A549 (cell line): ENCODE results near the gene GZMM. TPM values are rescaled to one million over a fixed set of nuclear protein-coding genes. Genes with fewer than 3 reads are reported as not detected.

Source experiments
- ATAC-seq, 2 experiments: fragments of 200-7000 bp in 1 of 2; fragments of >200 bp in 1 of 2; cut with Nextera tagmentation in 1 of 2; cut with Tn5 transposase in 1 of 2; 3 replicates each; pipeline versions ENCODE4 v1.8.0 to v1.9.1; 2018 to 2020; ENCODE audit warnings: mild to moderate bottlenecking in 1 of 2, moderate library complexity in 1 of 2
- CTCF ChIA-PET: fragments of 300-600 bp; sonication (Branson Sonifier 250); formaldehyde crosslinking; extraction: SDS; loops from one replicate; lab custom pipeline; 2021; ENCODE audit warnings: antibody characterized with exemption, inconsistent platforms; lab: Yijun Ruan, JAX
- POLR2A ChIA-PET: fragments of 350-600 bp; formaldehyde crosslinking; extraction: SDS; loops from one replicate; lab custom pipeline; 2021; ENCODE audit warnings: antibody characterized with exemption, inconsistent platforms; lab: Yijun Ruan, JAX
- DNase-seq, 2 experiments: peaks; one replicate each; pipeline versions ENCODE4 v3.0.0 to v3.0.0-alpha.2; 2011 to 2016; ENCODE audit warnings: low read depth in 1 of 2, low spot score in 1 of 2
- FAIRE-seq: peaks from 2 replicates; lab custom pipeline; 2011; peaks lifted over from hg19 to GRCh38; lab: Jason Lieb, UNC
- H3K27ac ChIP-seq, 2 experiments: fragments of >200 bp; sonication (Bioruptor Twin); formaldehyde crosslinking; 3 replicates each; pipeline ENCODE4 v1.5.1; 2016 to 2017
- H3K4me1 ChIP-seq: fragments of >200 bp; sonication (Bioruptor Twin); formaldehyde crosslinking; 3 replicates; pipeline ENCODE4 v1.6.1; 2016
- H3K4me2 ChIP-seq: fragments of >200 bp; sonication (Bioruptor Twin); formaldehyde crosslinking; 3 replicates; pipeline ENCODE4 v1.6.1; 2016
- H3K4me3 ChIP-seq: fragments of >200 bp; sonication (Bioruptor Twin); formaldehyde crosslinking; 3 replicates; pipeline ENCODE4 v1.5.1; 2016
- H3K9me3 ChIP-seq: fragments of >200 bp; sonication (Bioruptor Twin); formaldehyde crosslinking; 3 replicates; pipeline ENCODE4 v1.6.1; 2016
- BCL3 ChIP-seq: fragments of >200 bp; sonication (Bioruptor Twin); formaldehyde crosslinking; IDR thresholded peaks from 3 replicates; pipeline ENCODE4 v1.6.1; 2016
- BHLHE40 ChIP-seq: IDR thresholded peaks from 2 replicates; pipeline ENCODE4 v1.6.1; 2012; ENCODE audit warnings: low read depth, low read length, inconsistent platforms
- CBX2 ChIP-seq: fragments of 200-600 bp; sonication (generic); IDR thresholded peaks from 2 replicates; pipeline ENCODE4 v1.6.1; 2016; ENCODE audit warnings: low read depth, mild to moderate bottlenecking, borderline replicate concordance
- CHD2 ChIP-seq: fragments of 150-350 bp; IDR thresholded peaks from 2 replicates; pipeline ENCODE4 v1.6.1; 2014; ENCODE audit warnings: low read length; ENCODE audit not compliant: partially characterized antibody
- E2F6 ChIP-seq: IDR thresholded peaks from 2 replicates; pipeline ENCODE4 v1.6.1; 2012; ENCODE audit warnings: low read depth, borderline replicate concordance
- EHMT2 ChIP-seq: fragments of 200-600 bp; sonication (generic); IDR thresholded peaks from 2 replicates; pipeline ENCODE4 v1.6.1; 2016; ENCODE audit warnings: antibody characterized with exemption, low read depth, mild to moderate bottlenecking, moderate library complexity
- FOSL2 ChIP-seq, 2 experiments: fragments of 450-650 bp in 1 of 2; fragments of >200 bp in 1 of 2; sonication (Bioruptor Twin) in 1 of 2; formaldehyde crosslinking; IDR thresholded peaks; 2 replicates each; pipeline versions ENCODE4 v1.5.0 to v1.6.1; 2016 to 2020; ENCODE audit warnings: mild to moderate bottlenecking in 1 of 2, moderate library complexity in 1 of 2
- GATA3 ChIP-seq: IDR thresholded peaks from 2 replicates; pipeline ENCODE4 v1.6.1; 2012; ENCODE audit warnings: borderline replicate concordance
- HDAC2 ChIP-seq: fragments of 200-600 bp; sonication (generic); IDR thresholded peaks from 2 replicates; pipeline ENCODE4 v1.6.1; 2016
- HEYL ChIP-seq: fragments of 250-450 bp; sonication (Bioruptor Pico); IDR thresholded peaks from 2 replicates; pipeline ENCODE4 v1.8.0; 2021; ENCODE audit warnings: mild to moderate bottlenecking, moderate library complexity
- HOXB13 ChIP-seq: fragments of 250-450 bp; sonication (Bioruptor Pico); IDR thresholded peaks from 2 replicates; pipeline ENCODE4 v1.5.0; 2020; ENCODE audit warnings: low read depth, mild to moderate bottlenecking, moderate library complexity
- HOXB5 ChIP-seq: fragments of 250-450 bp; sonication (Bioruptor Pico); IDR thresholded peaks from 2 replicates; pipeline ENCODE4 v1.5.0; 2020; ENCODE audit warnings: mild to moderate bottlenecking, moderate library complexity
- MAX ChIP-seq: IDR thresholded peaks from 2 replicates; pipeline ENCODE4 v1.6.1; 2012
- MYC ChIP-seq: IDR thresholded peaks from 2 replicates; pipeline ENCODE4 v1.6.1; 2012; ENCODE audit warnings: mild to moderate bottlenecking, inconsistent platforms, low read length, improper control_type of control experiment, borderline replicate concordance
- NPAS2 ChIP-seq: fragments of 250-450 bp; sonication (Bioruptor Pico); IDR thresholded peaks from 2 replicates; pipeline ENCODE4 v1.8.0; 2022; ENCODE audit warnings: mild to moderate bottlenecking, moderate library complexity, borderline replicate concordance
- POLR2A ChIP-seq: IDR thresholded peaks from 2 replicates; pipeline ENCODE4 v1.6.1; 2012; ENCODE audit warnings: mild to moderate bottlenecking, low read length
- RAD21 ChIP-seq, 2 experiments: fragments of >200 bp in 1 of 2; sonication (Bioruptor Twin) in 1 of 2; formaldehyde crosslinking in 1 of 2; IDR thresholded peaks in 1 of 2; conservative IDR thresholded peaks in 1 of 2; 2 replicates in 1 of 2; 3 replicates in 1 of 2; pipeline ENCODE4 v1.6.1; 2012 to 2018; ENCODE audit warnings: inconsistent platforms in 1 of 2
- RCOR1 ChIP-seq: fragments of 150-350 bp; IDR thresholded peaks from 2 replicates; pipeline ENCODE4 v1.6.1; 2014; ENCODE audit warnings: antibody characterized with exemption, low read length, low read depth
- RFX5 ChIP-seq: fragments of 450-650 bp; IDR thresholded peaks from 2 replicates; pipeline ENCODE4 v1.7.1; 2014; ENCODE audit warnings: antibody characterized with exemption, mild to moderate bottlenecking, moderate library complexity
- SREBF2 ChIP-seq: fragments of 450-650 bp; IDR thresholded peaks from 2 replicates; pipeline ENCODE4 v1.6.1; 2014; ENCODE audit warnings: mild to moderate bottlenecking, moderate library complexity
- TFCP2L1 ChIP-seq: fragments of 250-450 bp; sonication (Bioruptor Pico); IDR thresholded peaks from 2 replicates; pipeline ENCODE4 v1.5.0; 2021; ENCODE audit warnings: mild to moderate bottlenecking
- TP53 ChIP-seq: fragments of 250-450 bp; sonication (Bioruptor Pico); IDR thresholded peaks from 2 replicates; pipeline ENCODE4 v1.5.0; 2021; ENCODE audit warnings: mild to moderate bottlenecking, moderate library complexity
- ZFP36 ChIP-seq: fragments of 450-650 bp; IDR thresholded peaks from 2 replicates; pipeline ENCODE4 v1.6.1; 2014; ENCODE audit warnings: borderline replicate concordance; ENCODE audit not compliant: partially characterized antibody
- ZNF302 ChIP-seq: fragments of 250-450 bp; sonication (Bioruptor Pico); IDR thresholded peaks from 2 replicates; pipeline ENCODE4 v1.9.0; 2021; ENCODE audit warnings: inconsistent platforms, mild to moderate bottlenecking, moderate library complexity
- ZSCAN20 ChIP-seq: fragments of 250-450 bp; sonication (Bioruptor Pico); IDR thresholded peaks from 2 replicates; pipeline ENCODE4 v1.8.0; 2022; ENCODE audit warnings: mild to moderate bottlenecking, moderate library complexity
- WGBS: methylation state at CpG from one replicate; pipeline ENCODE4 v1.1.6; 2017; ENCODE audit errors: missing lambda C conversion rate; 5-methylcytosine and 5-hydroxymethylcytosine counted together
- polyA plus RNA-seq, 4 experiments: library from polyadenylated mRNA; depleted of rRNA in 3 of 4; stranded (reverse); fragments of >200 nt; fragmentation: RNase III in 1 of 4; extraction: RNeasy Plus Mini Kit Qiagen cat#74134 plus additional on column Dnase treatment in 1 of 4; gene quantifications; 2 replicates in 3 of 4; 3 replicates in 1 of 4; pipeline ENCODE4 v1.2.3, GENCODE V29; 2011 to 2017
- TF ChIP-seq, protein P1 (sequence below): fragments of 450-650 bp; IDR thresholded peaks from 2 replicates; pipeline ENCODE4 v1.6.1; 2014; ENCODE audit warnings: antibody characterized with exemption

The GZMM gene
- polyA plus RNA-seq, 2 of the 4 experiments (the other 2 are of a cell fraction) = not detected

DNA sequence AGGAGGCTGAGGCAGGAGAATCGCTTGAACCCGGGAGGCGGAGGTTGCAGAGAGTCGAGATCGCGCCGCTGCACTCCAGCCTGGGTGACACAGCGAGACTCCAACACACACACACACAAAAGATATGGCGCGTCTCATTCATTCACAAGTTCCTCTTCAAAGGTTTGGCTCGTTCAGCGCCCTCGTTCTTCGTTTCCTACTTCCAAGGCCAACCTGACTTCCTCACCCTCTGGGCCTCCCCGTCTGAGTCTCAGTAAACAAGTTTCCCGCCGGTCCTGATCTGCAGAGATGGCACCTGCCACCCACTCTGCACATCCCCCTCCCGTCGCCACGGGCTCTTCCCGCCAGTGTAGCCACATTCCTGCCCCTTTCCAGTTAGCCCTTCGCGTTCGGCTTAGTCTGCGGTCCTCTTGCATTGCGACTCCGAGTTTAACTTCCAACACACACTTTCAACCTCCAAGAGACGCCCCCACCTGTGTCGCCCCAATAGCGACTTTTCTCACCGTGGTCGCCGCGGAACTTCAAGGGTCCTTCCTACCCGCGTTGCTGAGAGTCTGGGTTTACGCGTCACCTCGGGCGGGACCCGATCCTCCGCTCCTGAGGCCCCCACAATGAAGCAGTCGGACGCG is 27.2 kb downstream of the GZMM start:
- H3K4me3 ChIP-seq = peak overlapping the region; percentile 48
- H3K9me3 ChIP-seq = no peaks in the 10 kb centered on the region
- peak overlapping the region; percentile 65 for H3K4me2 ChIP-seq
- ATAC-seq (peak; percentile 18 to 43; a peak in 3 of 6 replicates), FAIRE-seq (no peak), DNase-seq (peak in 1 of 2 experiments; percentile 76)
- H3K27ac ChIP-seq = peak overlapping the region; percentile 89 to 96
- ChIA-PET CTCF (interaction anchor here (1.1 kb wide), 1 partner anchor 39 kb away, joined by 6 read pairs; no protein-coding TSS in a partner anchor), POLR2A (interaction anchor here (0.9 to 2.2 kb wide), 5 partner anchors 15 to 182 kb away, joined by 3 to 16 read pairs (median 6); partner anchors contain the start of genes CDC34, FSTL3 and RNF126)
- H3K4me1 ChIP-seq = peaks cover 19% of the 10 kb centered on the region
- WGBS = under 1% methylated on average over 28 of the region's 45 CpGs
- TF ChIP-seq HDAC2 (no peak), MAX (peak; percentile 70), E2F6 (peak; percentile 77), ZFP36 (no peak)

DNA sequence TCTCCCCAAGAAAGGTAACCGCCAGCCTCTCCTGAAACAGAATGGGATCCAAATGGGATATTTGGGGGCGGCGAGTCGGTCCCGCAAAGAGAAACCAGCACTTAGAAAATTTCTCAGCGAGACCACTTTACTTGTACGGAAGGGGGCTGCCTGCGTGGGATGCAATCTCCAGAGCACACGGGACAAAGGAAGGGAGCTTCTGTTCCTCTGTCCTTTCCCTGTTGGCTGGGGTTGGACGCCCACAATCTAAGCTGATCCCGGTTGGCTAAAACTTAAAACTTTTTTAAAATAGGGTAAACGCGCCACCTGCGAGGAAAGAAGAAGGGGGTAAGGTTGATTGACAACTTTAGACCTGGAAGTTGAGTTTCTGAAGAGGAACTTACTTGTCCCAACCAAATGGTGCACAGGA is 27.7 kb downstream of the GZMM start:
- Histone ChIP-seq H3K27ac (peak overlapping the region; percentile 89 to 96), H3K9me3 (no peaks in the 10 kb centered on the region), H3K4me3 (peak overlapping the region; percentile 48), H3K4me2 (peak overlapping the region; percentile 65), H3K4me1 (peaks cover 24% of the 10 kb centered on the region)
- CTCF ChIA-PET = interaction anchor here (1.1 kb wide), 1 partner anchor 39 kb away, joined by 6 read pairs; no protein-coding TSS in a partner anchor
- DNase-seq (peak in 1 of 2 experiments; percentile 64), ATAC-seq (peak in 1 of 2 experiments; percentile 45; a peak in 3 of 6 replicates), FAIRE-seq (no peak)
- WGBS = under 1% methylated on average over 9 of the region's 14 CpGs
- TF ChIP-seq EHMT2 = no peak
- TF ChIP-seq SREBF2 = no peak
- no peak for TF ChIP-seq ZSCAN20 (CRISPR knock-in tag)
- TF ChIP-seq HEYL (CRISPR knock-in tag) = no peak
- no peak for TF ChIP-seq E2F6
- TF ChIP-seq RFX5 = no peak
- TF ChIP-seq TFCP2L1 (CRISPR knock-in tag) = no peak
- TF ChIP-seq ZNF302 = no peak
- no peak for TF ChIP-seq ZFP36
- TF ChIP-seq HOXB5 (CRISPR knock-in tag) = no peak
- TF ChIP-seq, protein P1, sequence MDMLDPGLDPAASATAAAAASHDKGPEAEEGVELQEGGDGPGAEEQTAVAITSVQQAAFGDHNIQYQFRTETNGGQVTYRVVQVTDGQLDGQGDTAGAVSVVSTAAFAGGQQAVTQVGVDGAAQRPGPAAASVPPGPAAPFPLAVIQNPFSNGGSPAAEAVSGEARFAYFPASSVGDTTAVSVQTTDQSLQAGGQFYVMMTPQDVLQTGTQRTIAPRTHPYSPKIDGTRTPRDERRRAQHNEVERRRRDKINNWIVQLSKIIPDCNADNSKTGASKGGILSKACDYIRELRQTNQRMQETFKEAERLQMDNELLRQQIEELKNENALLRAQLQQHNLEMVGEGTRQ = no peak
- no peak for TF ChIP-seq GATA3
- no peak for TF ChIP-seq FOSL2 (IDR thresholded peaks at IDR 0.05)
- no peak for TF ChIP-seq FOSL2 (CRISPR knock-in tag; IDR thresholded peaks at IDR 0.05)
- no peak for TF ChIP-seq RCOR1
- POLR2A ChIA-PET = interaction anchor here (0.6 to 2.2 kb wide), 7 partner anchors 15 to 181 kb away, joined by 3 to 16 read pairs (median 4); partner anchors contain the start of genes CDC34, FSTL3 and RNF126

- H3K4me3 ChIP-seq = peak within 1 kb of the TSS; percentile 96
- ChIA-PET CTCF (interaction anchor here (1.1 kb wide), 1 partner anchor 40 kb away, joined by 6 read pairs; no protein-coding TSS in a partner anchor), POLR2A (interaction anchor here (0.6 to 2.2 kb wide), 9 partner anchors 10 to 181 kb away, joined by 3 to 16 read pairs (median 4); partner anchors contain the start of genes CDC34, FSTL3 and RNF126)
- H3K4me2 ChIP-seq = peak within 1 kb of the TSS; percentile 83
- FAIRE-seq (no peak), DNase-seq (peak; percentile 91 to 97), ATAC-seq (peak; percentile 64 to 65)
- H3K27ac ChIP-seq = peak within 1 kb of the TSS; percentile 97 to 100
- 1% methylated on average over 20 of the region's 79 CpGs for WGBS
- H3K4me1 ChIP-seq = peaks cover 29% of the 10 kb centered on the region
- no peaks in the 10 kb centered on the region for H3K9me3 ChIP-seq
- TF ChIP-seq MYC (no peak), TP53 (CRISPR knock-in tag) (0 out of 2 replicates have a peak, but pooled peaks have one; percentile 22), ZSCAN20 (CRISPR knock-in tag) (no peak), RAD21 (conservative IDR thresholded peaks at IDR 0.05 in 1 of 2, IDR thresholded peaks at IDR 0.05 in 1 of 2) (no peak), NPAS2 (CRISPR knock-in tag) (peak; percentile 70), MAX (peak; percentile 68), CBX2 (no peak), CHD2 (no peak), BCL3 (peak; percentile 94), BHLHE40 (peak; percentile 91), HOXB13 (CRISPR knock-in tag) (no peak), POLR2A (peak; percentile 96), GATA3 (peak; percentile 51; the same call in 1 of the 2 replicates)
- TF ChIP-seq, protein P1 = peak; percentile 91
Measured at GRCh38 chr19:572140-572742, 28.4 kb downstream of the GZMM start, which contains the start of gene BSG. Gene BSG, plus strand, starts transcription at chr19:572596. Its CDS starts 39 bp downstream, at chr19:572635.
